Fibroblast of lung (primary cell): Measurements from ENCODE around the gene FCER1G.
"Not testable (repeated sequence)": the region's sequence is repeated elsewhere in the genome, so short reads cannot be mapped to it uniquely, and the experiment has no call there.

Experiments used
- EZH2 ChIP-seq: IDR thresholded peaks from 2 replicates; pipeline ENCODE4 v1.5.1; 2012; ENCODE audit warnings: low read length, control low read depth, mild to moderate bottlenecking; ENCODE audit errors: missing control alignments
- TF ChIP-seq, protein P1 (sequence below), 2 donors: IDR thresholded peaks in 1 of 2; conservative IDR thresholded peaks in 1 of 2; 1 replicate in 1 of 2; 2 replicates in 1 of 2; pipeline ENCODE4 v1.5.1; 2011 to 2012; ENCODE audit warnings: low read length in 2 of 2, control low read depth in 1 of 2, inconsistent platforms in 1 of 2, low read depth in 1 of 2, mild to moderate bottlenecking in 1 of 2

DNA sequence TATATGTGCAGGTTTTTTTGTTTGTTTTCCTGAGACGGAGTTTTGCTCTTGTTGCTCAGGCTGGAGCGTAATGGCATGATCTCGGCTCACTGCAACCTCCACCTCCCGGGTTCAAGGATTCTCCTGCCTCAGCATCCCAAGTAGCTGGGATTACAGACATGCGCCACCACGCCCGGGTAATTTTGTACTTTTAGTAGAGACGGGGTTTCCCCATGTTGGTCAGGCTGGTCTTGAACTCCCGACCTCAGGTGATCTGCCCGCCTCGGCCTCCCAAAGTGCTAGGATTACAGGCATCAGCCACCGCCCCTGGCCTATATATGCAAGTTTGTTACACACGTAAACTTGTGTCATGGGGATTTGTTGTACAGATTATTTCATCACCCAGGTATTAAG, 9.6 kb downstream of the FCER1G start:
- TF ChIP-seq EZH2: not testable (repeated sequence)
- TF ChIP-seq, protein P1, sequence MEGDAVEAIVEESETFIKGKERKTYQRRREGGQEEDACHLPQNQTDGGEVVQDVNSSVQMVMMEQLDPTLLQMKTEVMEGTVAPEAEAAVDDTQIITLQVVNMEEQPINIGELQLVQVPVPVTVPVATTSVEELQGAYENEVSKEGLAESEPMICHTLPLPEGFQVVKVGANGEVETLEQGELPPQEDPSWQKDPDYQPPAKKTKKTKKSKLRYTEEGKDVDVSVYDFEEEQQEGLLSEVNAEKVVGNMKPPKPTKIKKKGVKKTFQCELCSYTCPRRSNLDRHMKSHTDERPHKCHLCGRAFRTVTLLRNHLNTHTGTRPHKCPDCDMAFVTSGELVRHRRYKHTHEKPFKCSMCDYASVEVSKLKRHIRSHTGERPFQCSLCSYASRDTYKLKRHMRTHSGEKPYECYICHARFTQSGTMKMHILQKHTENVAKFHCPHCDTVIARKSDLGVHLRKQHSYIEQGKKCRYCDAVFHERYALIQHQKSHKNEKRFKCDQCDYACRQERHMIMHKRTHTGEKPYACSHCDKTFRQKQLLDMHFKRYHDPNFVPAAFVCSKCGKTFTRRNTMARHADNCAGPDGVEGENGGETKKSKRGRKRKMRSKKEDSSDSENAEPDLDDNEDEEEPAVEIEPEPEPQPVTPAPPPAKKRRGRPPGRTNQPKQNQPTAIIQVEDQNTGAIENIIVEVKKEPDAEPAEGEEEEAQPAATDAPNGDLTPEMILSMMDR (conservative IDR thresholded peaks at IDR 0.05 in 1 of 2, IDR thresholded peaks at IDR 0.05 in 1 of 2; ENCODE audit: low read depth in 1 of 2, low read length in 2 of 2): not testable (repeated sequence)
